GM13977 (cell line): ENCODE measurements around the gene SLC6A1.

Experiments
- DNase-seq: peaks from one replicate; pipeline ENCODE4 v3.0.0; 2012; ENCODE audit warnings: low spot score
- in situ Hi-C: fragments of 300-500 bp; cut with MboI; formaldehyde crosslinking; loops from one replicate; pipeline ENCODE4 v1.12.0; 2022; ENCODE audit warnings: low sequenced_read_pairs, low pct_unique_long_range_greater_than_20kb, mixed read lengths, inconsistent platforms; ENCODE audit not compliant: unreplicated experiment
- TF ChIP-seq, protein P1 (sequence below): IDR thresholded peaks from 2 replicates; pipeline ENCODE4 v1.5.1; 2012; ENCODE audit warnings: mild to moderate bottlenecking, control low read depth; ENCODE audit not compliant: insufficient read depth; ENCODE audit errors: extremely low read depth, missing control alignments

Gene SLC6A1

DNA sequence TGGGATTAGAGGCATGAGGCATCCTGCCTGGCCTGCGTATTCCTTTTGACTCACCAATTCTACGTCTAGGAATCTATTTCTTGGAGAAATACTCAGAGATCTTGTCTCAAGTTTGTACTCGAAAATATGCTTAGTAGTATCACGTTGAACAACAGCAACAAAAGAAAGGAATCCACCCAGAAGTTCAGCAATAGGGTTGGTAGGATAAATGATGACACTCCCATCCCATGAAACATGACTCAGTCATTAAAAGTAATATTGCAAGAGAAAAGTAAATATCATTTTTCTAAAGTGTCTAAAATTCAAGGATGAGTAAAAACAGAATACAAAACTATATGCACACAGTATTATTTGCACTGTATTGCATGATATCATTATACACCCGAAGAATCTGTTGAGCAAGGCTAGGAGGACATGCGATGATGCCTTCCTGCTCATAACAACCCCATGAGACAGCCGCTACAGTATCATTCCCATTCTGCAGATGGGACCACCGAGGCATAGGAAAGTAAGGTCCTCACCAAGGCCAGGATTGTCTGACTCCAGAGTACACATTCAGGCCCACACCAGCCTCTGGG is 61.5 kb downstream of the SLC6A1 start:
- TF ChIP-seq, protein P1, sequence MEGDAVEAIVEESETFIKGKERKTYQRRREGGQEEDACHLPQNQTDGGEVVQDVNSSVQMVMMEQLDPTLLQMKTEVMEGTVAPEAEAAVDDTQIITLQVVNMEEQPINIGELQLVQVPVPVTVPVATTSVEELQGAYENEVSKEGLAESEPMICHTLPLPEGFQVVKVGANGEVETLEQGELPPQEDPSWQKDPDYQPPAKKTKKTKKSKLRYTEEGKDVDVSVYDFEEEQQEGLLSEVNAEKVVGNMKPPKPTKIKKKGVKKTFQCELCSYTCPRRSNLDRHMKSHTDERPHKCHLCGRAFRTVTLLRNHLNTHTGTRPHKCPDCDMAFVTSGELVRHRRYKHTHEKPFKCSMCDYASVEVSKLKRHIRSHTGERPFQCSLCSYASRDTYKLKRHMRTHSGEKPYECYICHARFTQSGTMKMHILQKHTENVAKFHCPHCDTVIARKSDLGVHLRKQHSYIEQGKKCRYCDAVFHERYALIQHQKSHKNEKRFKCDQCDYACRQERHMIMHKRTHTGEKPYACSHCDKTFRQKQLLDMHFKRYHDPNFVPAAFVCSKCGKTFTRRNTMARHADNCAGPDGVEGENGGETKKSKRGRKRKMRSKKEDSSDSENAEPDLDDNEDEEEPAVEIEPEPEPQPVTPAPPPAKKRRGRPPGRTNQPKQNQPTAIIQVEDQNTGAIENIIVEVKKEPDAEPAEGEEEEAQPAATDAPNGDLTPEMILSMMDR = no peak
- no peak for DNase-seq
- in situ Hi-C loops = no loop called here

DNA sequence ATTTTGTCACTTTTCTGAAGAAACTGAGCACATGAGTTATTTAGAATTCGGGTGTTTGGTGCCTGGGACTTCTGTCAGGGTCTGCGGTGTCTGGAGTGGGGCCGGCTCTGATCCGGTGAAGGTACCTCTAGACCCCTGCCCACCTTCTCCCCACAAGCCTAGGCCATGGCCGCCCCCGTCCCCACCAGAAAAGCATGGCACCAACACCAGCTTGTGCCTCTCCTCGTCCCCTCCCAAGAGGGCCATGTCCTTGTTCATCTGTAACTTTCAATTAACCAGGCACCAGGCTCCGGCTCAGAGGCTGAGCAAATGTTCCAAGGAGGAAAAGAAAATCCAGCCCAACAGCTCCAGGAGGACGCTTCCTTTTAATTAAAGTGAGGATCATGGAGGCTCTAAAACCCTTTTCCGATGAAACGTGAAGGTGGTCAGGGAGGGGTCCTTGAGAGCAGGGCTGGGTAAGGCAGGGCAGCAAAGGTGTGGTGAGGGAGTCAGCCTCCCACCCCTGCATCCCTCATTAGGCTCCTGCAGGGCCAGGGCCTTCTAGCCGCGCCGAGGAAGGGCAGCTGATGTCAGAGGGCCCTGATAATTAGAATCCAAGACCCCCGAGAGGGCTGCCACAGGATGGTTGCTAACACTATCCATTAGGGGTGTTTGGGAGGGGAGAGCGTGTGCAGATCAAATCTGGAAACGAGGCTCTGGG is 62.3 kb downstream of the SLC6A1 start:
- in situ Hi-C loops = no loop called here
- no peak for DNase-seq
- TF ChIP-seq, protein P1 = no peak

DNA sequence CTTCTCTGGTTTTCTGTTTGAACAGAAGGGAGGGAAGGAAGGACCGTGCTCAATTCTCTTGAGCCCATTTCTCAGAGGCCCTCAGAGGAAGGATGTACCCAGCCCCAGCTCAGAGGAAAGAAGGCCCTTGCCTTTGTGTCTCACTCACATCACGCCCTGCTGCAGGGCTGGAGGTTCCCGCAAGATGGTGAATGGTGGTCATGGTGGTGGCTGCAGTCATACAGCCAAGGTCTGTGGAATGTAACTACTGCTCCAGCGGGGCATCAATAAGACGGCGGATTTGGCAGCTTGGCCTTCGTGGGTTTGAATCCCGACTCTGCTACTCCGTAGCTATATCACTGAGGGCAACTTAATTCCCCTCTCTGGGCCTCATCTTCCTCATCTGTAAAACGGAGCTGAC is 62.9 kb downstream of the SLC6A1 start:
- DNase-seq = no peak
- in situ Hi-C loops = no loop called here

GRCh38 chr3:11056531-11057050 is 64.0 kb downstream of the SLC6A1 start:
- in situ Hi-C loops = no loop called here
- DNase-seq = no peak
- TF ChIP-seq, protein P1 = no peak

More for the DNA sequence above, 62.9 kb downstream of the SLC6A1 start:
- TF ChIP-seq, protein P1 = no peak

GRCh38 chr3:11057655-11058054 is 65.1 kb downstream of the SLC6A1 start:
- in situ Hi-C loops = no loop called here
- DNase-seq = no peak
- TF ChIP-seq, protein P1 = no peak

DNA sequence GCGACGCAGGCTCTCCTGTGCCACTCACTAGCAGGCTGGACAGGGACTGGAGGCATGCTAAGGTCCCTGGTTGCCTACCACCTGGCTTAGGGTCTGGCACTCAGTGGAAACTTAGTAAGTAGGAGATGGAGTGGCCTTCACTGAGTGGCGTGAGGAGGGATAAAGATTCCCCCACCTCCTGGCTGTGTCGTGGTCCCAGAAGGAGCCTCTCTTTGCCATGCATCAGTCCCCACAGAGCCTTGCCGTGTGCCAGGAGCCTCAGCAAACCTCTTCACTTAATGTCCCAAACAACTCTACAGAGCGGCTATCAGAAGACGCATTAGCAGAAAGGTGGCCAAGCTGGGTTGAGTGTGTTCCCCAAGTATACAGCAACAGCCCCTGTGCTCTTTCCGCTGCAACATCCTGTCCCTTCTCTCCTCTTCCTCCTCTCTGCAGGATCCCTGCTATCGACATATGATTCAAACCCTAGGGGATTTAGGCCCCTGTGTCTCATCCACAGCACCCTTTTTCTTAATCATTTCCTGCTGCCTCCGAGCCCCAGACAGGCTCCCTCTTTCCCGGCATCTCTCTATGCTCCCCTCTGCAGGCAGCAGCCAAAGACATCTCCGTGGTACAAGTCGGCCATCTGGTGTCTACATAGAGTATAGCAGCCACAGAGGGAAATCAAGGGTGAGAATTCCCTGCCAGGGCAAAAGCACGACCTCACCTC is 66.7 kb downstream of the SLC6A1 start:
- in situ Hi-C loops = no loop called here
- peak; percentile 65 for DNase-seq
- TF ChIP-seq, protein P1 = peak; percentile 63
